HCT116 (cell line): Measurements from ENCODE around the gene STMP1. TPM values are rescaled to one million over a fixed set of nuclear protein-coding genes. Genes with fewer than 3 reads are reported as not detected.

ENCODE experiments used
- ATAC-seq: fragments of 200-7000 bp; cut with Tn5 transposase; 2 replicates; pipeline ENCODE4 v1.9.1; 2020; ENCODE audit warnings: mild to moderate bottlenecking, moderate library complexity
- BruUV-seq: library from RNA; stranded (reverse); fragments of 400-500 nt; replicated peaks from 2 replicates; lab custom pipeline; 2021; lab: Mats Ljungman, UMichigan
- CTCF ChIA-PET: fragments of 300-600 bp; sonication (Branson Sonifier 250); formaldehyde crosslinking; loops from one replicate; lab custom pipeline; 2021; ENCODE audit warnings: antibody characterized with exemption; lab: Charles Lee
- POLR2A ChIA-PET: fragments of 300-600, 350-600 bp; sonication (Branson Sonifier 250); formaldehyde crosslinking; loops from one replicate; lab custom pipeline; 2021; ENCODE audit warnings: antibody characterized with exemption; lab: Charles Lee
- RAD21 ChIA-PET, 2 experiments: fragments of 300-600 bp; sonication (Branson Sonifier 250); formaldehyde crosslinking; loops; one replicate each; lab custom pipeline; 2023; ENCODE audit warnings: low total read pairs in 2 of 2; ENCODE audit not compliant: uncharacterized antibody in 2 of 2, unreplicated experiment in 2 of 2, low non-redundant PET in 1 of 2; lab: Charles Lee
- DNase-seq: peaks from one replicate; pipeline ENCODE4 v3.0.0-alpha.2; 2010; ENCODE audit warnings: low read depth, low spot score
- H2AFZ ChIP-seq: fragments of 200-600 bp; shearing (Covaris generic), sonication (generic); 2 replicates; pipeline ENCODE4 v1.6.1; 2017; ENCODE audit warnings: low read depth, mixed run types, mixed read lengths, antibody characterized with exemption, low read length; ENCODE audit not compliant: poor library complexity, severe bottlenecking
- H3K27ac ChIP-seq: 2 replicates; pipeline ENCODE4 v1.5.1; 2012; ENCODE audit warnings: low read depth, low read length
- H3K27me3 ChIP-seq: fragments of 200-600 bp; sonication (generic); 2 replicates; pipeline ENCODE4 v1.6.1; 2016; ENCODE audit warnings: mixed run types, low read length, mixed read lengths; ENCODE audit not compliant: insufficient read depth
- H3K36me3 ChIP-seq, 2 experiments: fragments of 200-500 bp in 1 of 2; fragments of 200-600 bp in 1 of 2; sonication (Bioruptor generic) in 1 of 2; sonication (generic) in 1 of 2; 2 replicates each; pipeline versions ENCODE4 v1.5.1 to v1.6.1; 2014 to 2016; ENCODE audit warnings: low read length in 2 of 2, inconsistent platforms in 1 of 2, mixed read lengths in 1 of 2, mixed run types in 1 of 2; ENCODE audit not compliant: insufficient read depth in 2 of 2, control insufficient read depth in 1 of 2
- H3K4me1 ChIP-seq, 2 experiments: fragments of 200-600 bp in 1 of 2; sonication (generic) in 1 of 2; 2 replicates each; pipeline versions ENCODE4 v1.5.1 to v1.6.1; 2012 to 2017; ENCODE audit warnings: low read length in 2 of 2, inconsistent platforms in 1 of 2, mild to moderate bottlenecking in 1 of 2, mixed read lengths in 1 of 2, mixed run types in 1 of 2, moderate library complexity in 1 of 2; ENCODE audit not compliant: insufficient read depth in 2 of 2, control insufficient read depth in 1 of 2
- H3K4me2 ChIP-seq: fragments of 200-600 bp; sonication (generic); 2 replicates; pipeline ENCODE4 v1.6.1; 2017; ENCODE audit warnings: mixed run types, low read length, mixed read lengths
- H3K4me3 ChIP-seq, 2 experiments: fragments of 200-600 bp in 1 of 2; sonication (generic) in 1 of 2; replicated peaks in 1 of 2; 2 replicates each; pipeline ENCODE4 v1.5.1; 2011 to 2016; ENCODE audit warnings: low read length in 2 of 2, control low read depth in 1 of 2, low read depth in 1 of 2, mild to moderate bottlenecking in 1 of 2, mixed read lengths in 1 of 2, mixed run types in 1 of 2
- H3K79me2 ChIP-seq: fragments of 200-600 bp; sonication (generic); 2 replicates; pipeline ENCODE4 v1.6.1; 2017; ENCODE audit warnings: mild to moderate bottlenecking, mixed run types, low read length, moderate library complexity, mixed read lengths; ENCODE audit not compliant: insufficient read depth
- H3K9ac ChIP-seq: fragments of 200-600 bp; sonication (generic); 2 replicates; pipeline ENCODE4 v1.6.1; 2016; ENCODE audit warnings: low read length, mixed read lengths
- H3K9me2 ChIP-seq: fragments of 200-600 bp; sonication (generic), shearing (Covaris generic); 2 replicates; pipeline ENCODE4 v1.6.1; 2017; ENCODE audit warnings: mixed run types, mild to moderate bottlenecking, moderate library complexity; ENCODE audit not compliant: insufficient read depth
- H3K9me3 ChIP-seq, 2 experiments: fragments of 200-500 bp in 1 of 2; fragments of 200-600 bp in 1 of 2; sonication (Bioruptor generic) in 1 of 2; sonication (generic) in 1 of 2; 2 replicates each; pipeline ENCODE4 v1.6.1; 2014 to 2017; ENCODE audit warnings: low read length in 2 of 2, mixed read lengths in 2 of 2, inconsistent platforms in 1 of 2, low read depth in 1 of 2, mild to moderate bottlenecking in 1 of 2, mixed run types in 1 of 2, moderate library complexity in 1 of 2; ENCODE audit not compliant: control insufficient read depth in 1 of 2, insufficient read depth in 1 of 2
- H4K20me1 ChIP-seq: fragments of 200-600 bp; sonication (generic), shearing (Covaris generic); 2 replicates; pipeline ENCODE4 v1.6.1; 2017; ENCODE audit warnings: mixed run types, mild to moderate bottlenecking, moderate library complexity; ENCODE audit not compliant: insufficient read depth
- CEBPB ChIP-seq: IDR thresholded peaks from 2 replicates; pipeline ENCODE4 v1.6.1; 2012; ENCODE audit warnings: low read depth
- EGR1 ChIP-seq: IDR thresholded peaks from 2 replicates; pipeline ENCODE4 v1.6.1; 2012; ENCODE audit warnings: low read depth
- EZH2 ChIP-seq: fragments of 200-600 bp; sonication (generic); IDR thresholded peaks from 2 replicates; pipeline ENCODE4 v1.6.1; 2017; ENCODE audit warnings: antibody characterized with exemption, mixed run types
- RAD21 ChIP-seq: IDR thresholded peaks from 2 replicates; pipeline ENCODE4 v1.6.1; 2012; ENCODE audit warnings: low read depth, mild to moderate bottlenecking
- YY1 ChIP-seq: IDR thresholded peaks from 2 replicates; pipeline ENCODE4 v1.6.1; 2011; ENCODE audit warnings: low read length, low read depth, moderate library complexity, mild to moderate bottlenecking; ENCODE audit not compliant: insufficient replicate concordance; ENCODE audit errors: extremely low read depth
- ZNF274 ChIP-seq: fragments of 200-500 bp; sonication (Bioruptor generic); IDR thresholded peaks from 2 replicates; pipeline ENCODE4 v1.6.1; 2014; ENCODE audit warnings: mild to moderate bottlenecking, low read depth, low read length, inconsistent platforms
- intact Hi-C: fragments of 100-400 bp; cut with micrococcal nuclease; formaldehyde crosslinking; loops from 2 replicates; pipeline ENCODE4 v1.10.0; 2022
- total RNA-seq: library from RNA; stranded (reverse); gene quantifications from one replicate; pipeline ENCODE4 v1.2.1, GENCODE V29; 2021; ENCODE audit not compliant: unreplicated experiment

Gene STMP1
- total RNA-seq, 1 experiment from 2014 or later: 32.8 TPM

GRCh38 chr7:135718794-135719437, 56.6 kb downstream of the STMP1 start:
- no peak for TF ChIP-seq ZNF274
- Histone ChIP-seq H3K9me2 (no peaks in the 10 kb centered on the region), H3K27me3 (no peaks in the 10 kb centered on the region), H3K9me3 (no peaks in the 10 kb centered on the region), H4K20me1 (no peaks in the 10 kb centered on the region), H2AFZ (no peak overlapping the region), H3K4me3 (no peak overlapping the region), H3K27ac (no peak overlapping the region), H3K79me2 (no peaks in the 10 kb centered on the region), H3K4me1 (peaks cover 27 to 33% of the 10 kb centered on the region in 2 experiments), H3K4me2 (no peak overlapping the region), H3K9ac (no peak overlapping the region), H3K36me3 (no peaks in the 10 kb centered on the region)
- ATAC-seq (no peak), DNase-seq (no peak)
- POLR2A ChIA-PET: no interaction called here
- intact Hi-C loops: no loop called here
- CTCF ChIA-PET: no interaction called here
- RAD21 ChIA-PET: no interaction called here
- BruUV-seq: no TSS peak

GRCh38 chr7:135719688-135720087, 57.4 kb downstream of the STMP1 start:
- ATAC-seq (no peak), DNase-seq (no peak)
- no TSS peak for BruUV-seq
- no peak overlapping the region for H3K4me2 ChIP-seq
- no peak overlapping the region for H3K27ac ChIP-seq
- H3K4me3 ChIP-seq: no peak overlapping the region
- ChIA-PET RAD21 (no interaction called here), CTCF (no interaction called here), POLR2A (no interaction called here)
- H4K20me1 ChIP-seq: no peaks in the 10 kb centered on the region
- H3K79me2 ChIP-seq: no peaks in the 10 kb centered on the region
- no peaks in the 10 kb centered on the region for H3K27me3 ChIP-seq
- H3K4me1 ChIP-seq: peaks cover 20 to 25% of the 10 kb centered on the region in 2 experiments; a peak in 3 of 4 replicates
- no peak overlapping the region for H3K9ac ChIP-seq
- H3K9me3 ChIP-seq: no peaks in the 10 kb centered on the region
- no peak overlapping the region for H2AFZ ChIP-seq
- TF ChIP-seq YY1: no peak
- TF ChIP-seq RAD21: no peak
- TF ChIP-seq CEBPB: no peak
- no peak for TF ChIP-seq EZH2
- no peak for TF ChIP-seq EGR1
- H3K9me2 ChIP-seq: no peaks in the 10 kb centered on the region
- H3K36me3 ChIP-seq: no peaks in the 10 kb centered on the region
- intact Hi-C loops: no loop called here
